Liver (tissue), 9 donors: ENCODE results near the gene CLEC1B. TPM values are rescaled to one million over a fixed set of nuclear protein-coding genes. Genes with fewer than 3 reads are reported as not detected.

ENCODE experiments used
- DNase-seq: peaks from one replicate; pipeline ENCODE4 v3.0.0-alpha.2; 2017; ENCODE audit warnings: low spot score
- H3K27ac ChIP-seq, 2 donors: one replicate each; pipeline ENCODE4 v1.7.0; 2013; ENCODE audit warnings: inconsistent platforms in 2 of 2, low read length in 2 of 2, control low read depth in 1 of 2, low read depth in 1 of 2, mild to moderate bottlenecking in 1 of 2
- H3K27me3 ChIP-seq, 4 donors: one replicate each; pipeline versions ENCODE4 v1.6.1 to v1.7.0; 2013; ENCODE audit warnings: low read length in 3 of 4, inconsistent platforms in 1 of 4, mild to moderate bottlenecking in 1 of 4, moderate library complexity in 1 of 4; ENCODE audit not compliant: control insufficient read depth in 4 of 4, insufficient read depth in 4 of 4
- H3K36me3 ChIP-seq, 4 donors: one replicate each; pipeline versions ENCODE4 v1.6.1 to v1.7.0; 2013; ENCODE audit warnings: low read length in 3 of 4, mild to moderate bottlenecking in 3 of 4, low read depth in 1 of 4, moderate library complexity in 1 of 4; ENCODE audit not compliant: control insufficient read depth in 4 of 4, insufficient read depth in 3 of 4
- H3K4me1 ChIP-seq, 4 donors: one replicate each; pipeline versions ENCODE4 v1.6.1 to v1.7.0; 2013; ENCODE audit warnings: low read length in 3 of 4, mild to moderate bottlenecking in 3 of 4, moderate library complexity in 1 of 4; ENCODE audit not compliant: control insufficient read depth in 4 of 4, insufficient read depth in 4 of 4
- H3K4me3 ChIP-seq, 3 donors: one replicate each; pipeline versions ENCODE4 v1.6.1 to v1.7.0; 2013; ENCODE audit warnings: low read length in 3 of 3, control low read depth in 1 of 3, low read depth in 1 of 3, mild to moderate bottlenecking in 1 of 3
- H3K9ac ChIP-seq, 2 donors: one replicate each; pipeline ENCODE4 v1.7.0; 2013; ENCODE audit warnings: low read length in 2 of 2, mild to moderate bottlenecking in 2 of 2, moderate library complexity in 2 of 2, control low read depth in 1 of 2, low read depth in 1 of 2
- H3K9me3 ChIP-seq, 4 donors: one replicate each; pipeline versions ENCODE4 v1.6.1 to v1.7.0; 2013; ENCODE audit warnings: low read length in 3 of 4; ENCODE audit not compliant: control insufficient read depth in 4 of 4
- EGR1 ChIP-seq, 2 donors: IDR thresholded peaks; 2 replicates each; pipeline ENCODE4 v1.6.1; 2016 to 2018; ENCODE audit warnings: antibody characterized with exemption in 2 of 2, low read depth in 2 of 2
- FOXA1 ChIP-seq: IDR thresholded peaks from 2 replicates; pipeline ENCODE4 v1.6.1; 2016; ENCODE audit warnings: antibody characterized with exemption
- FOXA2 ChIP-seq: IDR thresholded peaks from 2 replicates; pipeline ENCODE4 v1.6.1; 2016; ENCODE audit warnings: antibody characterized with exemption
- GABPA ChIP-seq, 2 donors: IDR thresholded peaks in 1 of 2; conservative IDR thresholded peaks in 1 of 2; 2 replicates each; pipeline ENCODE4 v1.6.1; 2016; ENCODE audit warnings: antibody characterized with exemption in 2 of 2, mild to moderate bottlenecking in 1 of 2, moderate library complexity in 1 of 2
- HNF4A ChIP-seq, 2 donors: conservative IDR thresholded peaks; 2 replicates each; pipeline ENCODE4 v1.6.1; 2016; ENCODE audit warnings: antibody characterized with exemption in 2 of 2, mild to moderate bottlenecking in 2 of 2
- HNF4G ChIP-seq: IDR thresholded peaks from 2 replicates; pipeline ENCODE4 v1.6.1; 2016; ENCODE audit warnings: antibody characterized with exemption
- JUND ChIP-seq, 2 donors: IDR thresholded peaks; 2 replicates each; pipeline ENCODE4 v1.6.1; 2016; ENCODE audit warnings: antibody characterized with exemption in 2 of 2
- NR2F2 ChIP-seq: IDR thresholded peaks from 2 replicates; pipeline ENCODE4 v1.6.1; 2016; ENCODE audit warnings: antibody characterized with exemption
- RAD21 ChIP-seq, 2 donors: IDR thresholded peaks; 2 replicates each; pipeline ENCODE4 v1.6.1; 2016; ENCODE audit warnings: antibody characterized with exemption in 2 of 2, mild to moderate bottlenecking in 2 of 2
- RXRA ChIP-seq, 2 donors: IDR thresholded peaks; 2 replicates each; pipeline ENCODE4 v1.6.1; 2017 to 2018; ENCODE audit warnings: antibody characterized with exemption in 2 of 2, mild to moderate bottlenecking in 1 of 2
- SP1 ChIP-seq: IDR thresholded peaks from 2 replicates; pipeline ENCODE4 v1.6.1; 2018; ENCODE audit warnings: antibody characterized with exemption, mild to moderate bottlenecking
- TAF1 ChIP-seq: conservative IDR thresholded peaks from 2 replicates; pipeline ENCODE4 v1.6.1; 2016; ENCODE audit warnings: antibody characterized with exemption, mild to moderate bottlenecking
- YY1 ChIP-seq: IDR thresholded peaks from 2 replicates; pipeline ENCODE4 v1.6.1; 2016; ENCODE audit warnings: antibody characterized with exemption, mild to moderate bottlenecking
- WGBS: extraction: QIAGEN DNeasy Blood & Tissue Kit; methylation state at CpG from one replicate; pipeline ENCODE4 v1.1.7; 2013; 5-methylcytosine and 5-hydroxymethylcytosine counted together
- polyA plus RNA-seq, 2 donors: library from polyadenylated mRNA; stranded (reverse) in 1 of 2; unstranded in 1 of 2; fragments of 200-250 nt in 1 of 2; fragments of >200 nt in 1 of 2; fragmentation: Nextera tagmentation in 1 of 2; extraction: Ambion mirVana in 1 of 2; gene quantifications; one replicate each; pipeline versions ENCODE4 v1.2.1 to v1.2.3, GENCODE V29; 2013 to 2015
- total RNA-seq, 2 donors: library from RNA; depleted of rRNA; stranded (reverse); fragments of >200 nt; gene quantifications; one replicate each; pipeline ENCODE4 v1.2.3, GENCODE V29; 2014
- TF ChIP-seq, protein P1 (sequence below): IDR thresholded peaks from 2 replicates; pipeline ENCODE4 v1.6.1; 2016; ENCODE audit warnings: antibody characterized with exemption
- TF ChIP-seq, protein P2 (sequence below): IDR thresholded peaks from 2 replicates; pipeline ENCODE4 v1.6.1; 2016; ENCODE audit warnings: antibody characterized with exemption
- TF ChIP-seq, protein P3 (sequence below): IDR thresholded peaks from 2 replicates; pipeline ENCODE4 v1.6.1; 2016; ENCODE audit warnings: antibody characterized with exemption
- TF ChIP-seq, protein P4 (sequence below): fragments of 150-350 bp; IDR thresholded peaks from 2 replicates; pipeline ENCODE4 v1.5.1; 2017; ENCODE audit warnings: improper control_type of control experiment, low read depth, low read length; ENCODE audit not compliant: missing input control
- TF ChIP-seq, protein P5 (sequence below): IDR thresholded peaks from 2 replicates; pipeline ENCODE4 v1.6.1; 2016; ENCODE audit warnings: antibody characterized with exemption, mild to moderate bottlenecking
- donor health status: healthy.
- donor health status: healthy.
- donor health status: healthy.
- donor health status: healthy.
- donor health status: healthy.

The CLEC1B gene
- total and polyA plus RNA-seq, 4 donors = 28.0 to 36.4 (median 31.5) TPM

GRCh38 chr12:9947674-9948073, 51.2 kb downstream of the CLEC1B start (continued):
- no peak for TF ChIP-seq SP1
- TF ChIP-seq, protein P1, sequence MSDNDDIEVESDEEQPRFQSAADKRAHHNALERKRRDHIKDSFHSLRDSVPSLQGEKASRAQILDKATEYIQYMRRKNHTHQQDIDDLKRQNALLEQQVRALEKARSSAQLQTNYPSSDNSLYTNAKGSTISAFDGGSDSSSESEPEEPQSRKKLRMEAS = no peak
- no peak for TF ChIP-seq NR2F2
- TF ChIP-seq JUND (IDR thresholded peaks at IDR 0.05) = no peak

DNA sequence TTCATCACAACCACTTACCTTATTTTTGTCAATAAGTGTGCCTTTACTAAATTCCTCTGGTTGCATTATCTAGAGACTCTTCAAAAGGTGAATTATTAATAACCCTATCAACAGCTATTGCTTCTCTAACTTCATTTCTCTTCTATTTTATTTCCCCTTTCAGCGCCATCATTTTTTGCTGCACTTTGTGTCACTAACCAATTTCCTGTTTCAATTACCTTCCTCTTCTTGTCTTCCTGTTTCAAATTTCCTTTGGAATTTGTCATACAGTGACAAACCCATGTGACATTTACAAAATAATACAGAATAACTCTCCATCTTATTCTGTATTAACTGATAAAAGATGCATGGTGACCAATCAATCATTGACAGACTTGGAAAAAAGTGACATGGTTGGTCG, 54.5 kb downstream of the CLEC1B start:
- Histone ChIP-seq H3K9me3 (no peaks in the 10 kb centered on the region), H3K9ac (no peak overlapping the region), H3K27me3 (peaks cover 0 to 6% (median 0%) of the 10 kb centered on the region in 4 donors), H3K27ac (no peak overlapping the region), H3K36me3 (no peaks in the 10 kb centered on the region), H3K4me3 (no peak overlapping the region), H3K4me1 (no peaks in the 10 kb centered on the region)
- TF ChIP-seq, protein P2, sequence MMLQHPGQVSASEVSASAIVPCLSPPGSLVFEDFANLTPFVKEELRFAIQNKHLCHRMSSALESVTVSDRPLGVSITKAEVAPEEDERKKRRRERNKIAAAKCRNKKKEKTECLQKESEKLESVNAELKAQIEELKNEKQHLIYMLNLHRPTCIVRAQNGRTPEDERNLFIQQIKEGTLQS = no peak
- TF ChIP-seq, protein P3, sequence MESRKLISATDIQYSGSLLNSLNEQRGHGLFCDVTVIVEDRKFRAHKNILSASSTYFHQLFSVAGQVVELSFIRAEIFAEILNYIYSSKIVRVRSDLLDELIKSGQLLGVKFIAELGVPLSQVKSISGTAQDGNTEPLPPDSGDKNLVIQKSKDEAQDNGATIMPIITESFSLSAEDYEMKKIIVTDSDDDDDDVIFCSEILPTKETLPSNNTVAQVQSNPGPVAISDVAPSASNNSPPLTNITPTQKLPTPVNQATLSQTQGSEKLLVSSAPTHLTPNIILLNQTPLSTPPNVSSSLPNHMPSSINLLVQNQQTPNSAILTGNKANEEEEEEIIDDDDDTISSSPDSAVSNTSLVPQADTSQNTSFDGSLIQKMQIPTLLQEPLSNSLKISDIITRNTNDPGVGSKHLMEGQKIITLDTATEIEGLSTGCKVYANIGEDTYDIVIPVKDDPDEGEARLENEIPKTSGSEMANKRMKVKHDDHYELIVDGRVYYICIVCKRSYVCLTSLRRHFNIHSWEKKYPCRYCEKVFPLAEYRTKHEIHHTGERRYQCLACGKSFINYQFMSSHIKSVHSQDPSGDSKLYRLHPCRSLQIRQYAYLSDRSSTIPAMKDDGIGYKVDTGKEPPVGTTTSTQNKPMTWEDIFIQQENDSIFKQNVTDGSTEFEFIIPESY = no peak
- TF ChIP-seq, protein P1 = no peak
- no peak for TF ChIP-seq HNF4G
- no peak for TF ChIP-seq TAF1
- no peak for TF ChIP-seq JUND (IDR thresholded peaks at IDR 0.05)
- TF ChIP-seq GABPA (IDR thresholded peaks at IDR 0.05 in 1 of 2, conservative IDR thresholded peaks at IDR 0.05 in 1 of 2) = no peak
- TF ChIP-seq YY1 = no peak
- no peak for TF ChIP-seq EGR1 (IDR thresholded peaks at IDR 0.05; ENCODE audit: low read depth in 2 of 2)
- TF ChIP-seq RAD21 (IDR thresholded peaks at IDR 0.05) = no peak
- TF ChIP-seq FOXA2 = no peak
- no peak for TF ChIP-seq RXRA (IDR thresholded peaks at IDR 0.05)
- TF ChIP-seq, protein P4, sequence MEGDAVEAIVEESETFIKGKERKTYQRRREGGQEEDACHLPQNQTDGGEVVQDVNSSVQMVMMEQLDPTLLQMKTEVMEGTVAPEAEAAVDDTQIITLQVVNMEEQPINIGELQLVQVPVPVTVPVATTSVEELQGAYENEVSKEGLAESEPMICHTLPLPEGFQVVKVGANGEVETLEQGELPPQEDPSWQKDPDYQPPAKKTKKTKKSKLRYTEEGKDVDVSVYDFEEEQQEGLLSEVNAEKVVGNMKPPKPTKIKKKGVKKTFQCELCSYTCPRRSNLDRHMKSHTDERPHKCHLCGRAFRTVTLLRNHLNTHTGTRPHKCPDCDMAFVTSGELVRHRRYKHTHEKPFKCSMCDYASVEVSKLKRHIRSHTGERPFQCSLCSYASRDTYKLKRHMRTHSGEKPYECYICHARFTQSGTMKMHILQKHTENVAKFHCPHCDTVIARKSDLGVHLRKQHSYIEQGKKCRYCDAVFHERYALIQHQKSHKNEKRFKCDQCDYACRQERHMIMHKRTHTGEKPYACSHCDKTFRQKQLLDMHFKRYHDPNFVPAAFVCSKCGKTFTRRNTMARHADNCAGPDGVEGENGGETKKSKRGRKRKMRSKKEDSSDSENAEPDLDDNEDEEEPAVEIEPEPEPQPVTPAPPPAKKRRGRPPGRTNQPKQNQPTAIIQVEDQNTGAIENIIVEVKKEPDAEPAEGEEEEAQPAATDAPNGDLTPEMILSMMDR = no peak
- TF ChIP-seq SP1 = no peak
- TF ChIP-seq FOXA1 = no peak
- TF ChIP-seq, protein P5, sequence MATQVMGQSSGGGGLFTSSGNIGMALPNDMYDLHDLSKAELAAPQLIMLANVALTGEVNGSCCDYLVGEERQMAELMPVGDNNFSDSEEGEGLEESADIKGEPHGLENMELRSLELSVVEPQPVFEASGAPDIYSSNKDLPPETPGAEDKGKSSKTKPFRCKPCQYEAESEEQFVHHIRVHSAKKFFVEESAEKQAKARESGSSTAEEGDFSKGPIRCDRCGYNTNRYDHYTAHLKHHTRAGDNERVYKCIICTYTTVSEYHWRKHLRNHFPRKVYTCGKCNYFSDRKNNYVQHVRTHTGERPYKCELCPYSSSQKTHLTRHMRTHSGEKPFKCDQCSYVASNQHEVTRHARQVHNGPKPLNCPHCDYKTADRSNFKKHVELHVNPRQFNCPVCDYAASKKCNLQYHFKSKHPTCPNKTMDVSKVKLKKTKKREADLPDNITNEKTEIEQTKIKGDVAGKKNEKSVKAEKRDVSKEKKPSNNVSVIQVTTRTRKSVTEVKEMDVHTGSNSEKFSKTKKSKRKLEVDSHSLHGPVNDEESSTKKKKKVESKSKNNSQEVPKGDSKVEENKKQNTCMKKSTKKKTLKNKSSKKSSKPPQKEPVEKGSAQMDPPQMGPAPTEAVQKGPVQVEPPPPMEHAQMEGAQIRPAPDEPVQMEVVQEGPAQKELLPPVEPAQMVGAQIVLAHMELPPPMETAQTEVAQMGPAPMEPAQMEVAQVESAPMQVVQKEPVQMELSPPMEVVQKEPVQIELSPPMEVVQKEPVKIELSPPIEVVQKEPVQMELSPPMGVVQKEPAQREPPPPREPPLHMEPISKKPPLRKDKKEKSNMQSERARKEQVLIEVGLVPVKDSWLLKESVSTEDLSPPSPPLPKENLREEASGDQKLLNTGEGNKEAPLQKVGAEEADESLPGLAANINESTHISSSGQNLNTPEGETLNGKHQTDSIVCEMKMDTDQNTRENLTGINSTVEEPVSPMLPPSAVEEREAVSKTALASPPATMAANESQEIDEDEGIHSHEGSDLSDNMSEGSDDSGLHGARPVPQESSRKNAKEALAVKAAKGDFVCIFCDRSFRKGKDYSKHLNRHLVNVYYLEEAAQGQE = no peak
- TF ChIP-seq HNF4A (conservative IDR thresholded peaks at IDR 0.05) = no peak
- TF ChIP-seq NR2F2 = no peak
- 67% methylated on average over 2 of the region's 2 CpGs for WGBS
- DNase-seq = no peak
